Measurements from ENCODE around the gene PCDH17.

Gene PCDH17

DNA sequence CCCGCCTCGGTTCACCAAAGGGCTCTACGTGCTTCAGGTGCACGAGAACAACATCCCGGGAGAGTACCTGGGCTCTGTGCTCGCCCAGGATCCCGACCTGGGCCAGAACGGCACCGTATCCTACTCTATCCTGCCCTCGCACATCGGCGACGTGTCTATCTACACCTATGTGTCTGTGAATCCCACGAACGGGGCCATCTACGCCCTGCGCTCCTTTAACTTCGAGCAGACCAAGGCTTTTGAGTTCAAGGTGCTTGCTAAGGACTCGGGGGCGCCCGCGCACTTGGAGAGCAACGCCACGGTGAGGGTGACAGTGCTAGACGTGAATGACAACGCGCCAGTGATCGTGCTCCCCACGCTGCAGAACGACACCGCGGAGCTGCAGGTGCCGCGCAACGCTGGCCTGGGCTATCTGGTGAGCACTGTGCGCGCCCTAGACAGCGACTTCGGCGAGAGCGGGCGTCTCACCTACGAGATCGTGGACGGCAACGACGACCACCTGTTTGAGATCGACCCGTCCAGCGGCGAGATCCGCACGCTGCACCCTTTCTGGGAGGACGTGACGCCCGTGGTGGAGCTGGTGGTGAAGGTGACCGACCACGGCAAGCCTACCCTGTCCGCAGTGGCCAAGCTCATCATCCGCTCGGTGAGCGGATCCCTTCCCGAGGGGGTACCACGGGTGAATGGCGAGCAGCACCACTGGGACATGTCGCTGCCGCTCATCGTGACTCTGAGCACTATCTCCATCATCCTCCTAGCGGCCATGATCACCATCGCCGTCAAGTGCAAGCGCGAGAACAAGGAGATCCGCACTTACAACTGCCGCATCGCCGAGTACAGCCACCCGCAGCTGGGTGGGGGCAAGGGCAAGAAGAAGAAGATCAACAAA, 2.6 kb downstream of the PCDH17 start:
- H3K27me3 ChIP-seq (ENCODE audit: insufficient read depth, low read length, poor library complexity), result no peaks in the 10 kb centered on the region
- no peak overlapping the region for H2AFZ ChIP-seq (ENCODE audit: low read depth, low read length)
- no peaks in the 10 kb centered on the region for H3K4me1 ChIP-seq (ENCODE audit: insufficient read depth, low read length)
- H3K4me2 ChIP-seq (ENCODE audit: insufficient read depth, low read length), result no peak overlapping the region
- peaks cover 18% of the 10 kb centered on the region for H3K9me3 ChIP-seq (ENCODE audit: insufficient read depth, low read length, severe bottlenecking)
- DNase-seq, result no peak
- no peak overlapping the region for H3K4me3 ChIP-seq (ENCODE audit: low read depth in 1 of 2, low read length in 2 of 2)
- no peaks in the 10 kb centered on the region for H4K20me1 ChIP-seq (ENCODE audit: insufficient read depth, low read length)
- no peak overlapping the region for H3K9ac ChIP-seq (ENCODE audit: low read depth, low read length)
- H3K79me2 ChIP-seq (ENCODE audit: insufficient read depth, low read length), result no peaks in the 10 kb centered on the region
- ATAC-seq (ENCODE audit: insufficient read depth, low read depth), result no peak
- no peaks in the 10 kb centered on the region for H3K36me3 ChIP-seq (ENCODE audit: insufficient read depth, low read length)
- TF ChIP-seq EZH2 (IDR thresholded peaks at IDR 0.05; ENCODE audit: borderline replicate concordance, low read depth, low read length, severe bottlenecking), result no peak
- TF ChIP-seq, protein P1, sequence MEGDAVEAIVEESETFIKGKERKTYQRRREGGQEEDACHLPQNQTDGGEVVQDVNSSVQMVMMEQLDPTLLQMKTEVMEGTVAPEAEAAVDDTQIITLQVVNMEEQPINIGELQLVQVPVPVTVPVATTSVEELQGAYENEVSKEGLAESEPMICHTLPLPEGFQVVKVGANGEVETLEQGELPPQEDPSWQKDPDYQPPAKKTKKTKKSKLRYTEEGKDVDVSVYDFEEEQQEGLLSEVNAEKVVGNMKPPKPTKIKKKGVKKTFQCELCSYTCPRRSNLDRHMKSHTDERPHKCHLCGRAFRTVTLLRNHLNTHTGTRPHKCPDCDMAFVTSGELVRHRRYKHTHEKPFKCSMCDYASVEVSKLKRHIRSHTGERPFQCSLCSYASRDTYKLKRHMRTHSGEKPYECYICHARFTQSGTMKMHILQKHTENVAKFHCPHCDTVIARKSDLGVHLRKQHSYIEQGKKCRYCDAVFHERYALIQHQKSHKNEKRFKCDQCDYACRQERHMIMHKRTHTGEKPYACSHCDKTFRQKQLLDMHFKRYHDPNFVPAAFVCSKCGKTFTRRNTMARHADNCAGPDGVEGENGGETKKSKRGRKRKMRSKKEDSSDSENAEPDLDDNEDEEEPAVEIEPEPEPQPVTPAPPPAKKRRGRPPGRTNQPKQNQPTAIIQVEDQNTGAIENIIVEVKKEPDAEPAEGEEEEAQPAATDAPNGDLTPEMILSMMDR (IDR thresholded peaks at IDR 0.05; ENCODE audit: borderline replicate concordance, extremely low read depth, low read length, poor library complexity, severe bottlenecking), result no peak
- no peak overlapping the region for H3K27ac ChIP-seq (ENCODE audit: low read length)

DNA sequence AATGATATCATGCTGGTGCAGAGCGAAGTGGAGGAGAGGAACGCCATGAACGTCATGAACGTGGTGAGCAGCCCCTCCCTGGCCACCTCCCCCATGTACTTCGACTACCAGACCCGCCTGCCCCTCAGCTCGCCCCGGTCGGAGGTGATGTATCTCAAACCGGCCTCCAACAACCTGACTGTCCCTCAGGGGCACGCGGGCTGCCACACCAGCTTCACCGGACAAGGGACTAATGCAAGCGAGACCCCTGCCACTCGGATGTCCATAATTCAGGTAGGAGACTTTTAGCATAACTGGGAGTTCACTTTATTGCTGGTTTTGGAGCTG, 3.3 kb downstream of the PCDH17 start:
- no peak for TF ChIP-seq EZH2 (IDR thresholded peaks at IDR 0.05; ENCODE audit: borderline replicate concordance, low read depth, low read length, severe bottlenecking)
- TF ChIP-seq, protein P1 (IDR thresholded peaks at IDR 0.05; ENCODE audit: borderline replicate concordance, extremely low read depth, low read length, poor library complexity, severe bottlenecking), result no peak
- Histone ChIP-seq H3K4me3 (ENCODE audit: low read depth in 1 of 2, low read length in 2 of 2) (no peak overlapping the region), H2AFZ (ENCODE audit: low read depth, low read length) (no peak overlapping the region), H3K79me2 (ENCODE audit: insufficient read depth, low read length) (no peaks in the 10 kb centered on the region), H3K36me3 (ENCODE audit: insufficient read depth, low read length) (no peaks in the 10 kb centered on the region), H3K9me3 (ENCODE audit: insufficient read depth, low read length, severe bottlenecking) (peaks cover 18% of the 10 kb centered on the region), H3K4me2 (ENCODE audit: insufficient read depth, low read length) (no peak overlapping the region), H3K27ac (ENCODE audit: low read length) (no peak overlapping the region), H4K20me1 (ENCODE audit: insufficient read depth, low read length) (no peaks in the 10 kb centered on the region), H3K4me1 (ENCODE audit: insufficient read depth, low read length) (no peaks in the 10 kb centered on the region), H3K9ac (ENCODE audit: low read depth, low read length) (no peak overlapping the region), H3K27me3 (ENCODE audit: insufficient read depth, low read length, poor library complexity) (no peaks in the 10 kb centered on the region)
- ATAC-seq (ENCODE audit: insufficient read depth, low read depth), result no peak
- DNase-seq, result no peak

DNA sequence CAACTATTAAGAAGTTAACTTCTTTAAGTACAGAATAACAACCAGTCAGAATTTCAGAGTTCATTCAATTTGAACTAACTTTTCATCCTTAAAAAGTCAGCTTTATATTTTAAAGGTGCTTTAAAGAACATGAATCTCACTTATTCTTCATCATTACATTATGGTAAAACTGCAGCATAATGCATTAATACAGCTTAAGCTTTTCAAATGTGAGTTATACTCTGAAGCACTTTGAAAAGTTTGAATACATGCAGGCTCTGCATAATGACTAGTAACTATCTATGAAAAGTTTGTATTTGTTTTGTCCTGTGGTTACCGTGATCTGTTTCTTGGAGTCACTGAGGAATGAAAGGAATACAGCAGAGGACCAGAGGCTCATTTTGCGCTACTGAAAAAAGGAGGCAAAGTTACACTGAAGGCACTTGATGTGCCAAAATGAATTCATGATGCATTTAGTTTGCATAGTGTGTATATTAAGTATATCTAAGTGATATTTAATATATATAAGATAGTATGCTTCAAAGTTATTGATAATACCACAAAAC, 4.1 kb downstream of the PCDH17 start:
- TF ChIP-seq, protein P1 (IDR thresholded peaks at IDR 0.05; ENCODE audit: borderline replicate concordance, extremely low read depth, low read length, poor library complexity, severe bottlenecking), result no peak
- TF ChIP-seq EZH2 (IDR thresholded peaks at IDR 0.05; ENCODE audit: borderline replicate concordance, low read depth, low read length, severe bottlenecking), result no peak
- no peak for ATAC-seq (ENCODE audit: insufficient read depth, low read depth)
- Histone ChIP-seq H4K20me1 (ENCODE audit: insufficient read depth, low read length) (no peaks in the 10 kb centered on the region), H3K36me3 (ENCODE audit: insufficient read depth, low read length) (no peaks in the 10 kb centered on the region), H2AFZ (ENCODE audit: low read depth, low read length) (no peak overlapping the region), H3K9me3 (ENCODE audit: insufficient read depth, low read length, severe bottlenecking) (peaks cover 18% of the 10 kb centered on the region), H3K4me1 (ENCODE audit: insufficient read depth, low read length) (no peaks in the 10 kb centered on the region), H3K27me3 (ENCODE audit: insufficient read depth, low read length, poor library complexity) (no peaks in the 10 kb centered on the region), H3K9ac (ENCODE audit: low read depth, low read length) (no peak overlapping the region), H3K4me3 (ENCODE audit: low read depth in 1 of 2, low read length in 2 of 2) (no peak overlapping the region), H3K27ac (ENCODE audit: low read length) (no peak overlapping the region), H3K79me2 (ENCODE audit: insufficient read depth, low read length) (no peaks in the 10 kb centered on the region), H3K4me2 (ENCODE audit: insufficient read depth, low read length) (no peak overlapping the region)
- no peak for DNase-seq
